ENCODE data around the gene SHC2.
"Not testable (repeated sequence)": the region's sequence is repeated elsewhere in the genome, so short reads cannot be mapped to it uniquely, and the experiment has no call there.

The SHC2 gene

GRCh38 chr19:461721-462551 lies 1.1 kb upstream of the SHC2 start:
- DNase-seq (ENCODE audit: insufficient read length) (no peak), FAIRE-seq (no peak)
- no peak for TF ChIP-seq TAF1 (IDR thresholded peaks at IDR 0.05; ENCODE audit: borderline replicate concordance, low read depth, low read length)

- FAIRE-seq, result no peak
- DNase-seq (ENCODE audit: insufficient read length), result no peak
- TF ChIP-seq POLR2AphosphoS5 (IDR thresholded peaks at IDR 0.05; ENCODE audit: low read depth, low read length) (no peak), POLR2A (IDR thresholded peaks at IDR 0.05; ENCODE audit: low read depth, low read length) (no peak), TAF1 (IDR thresholded peaks at IDR 0.05; ENCODE audit: borderline replicate concordance, low read depth, low read length) (no peak)
Measured at GRCh38 chr19:459724-460511, 915 bp downstream of the SHC2 start.

DNA sequence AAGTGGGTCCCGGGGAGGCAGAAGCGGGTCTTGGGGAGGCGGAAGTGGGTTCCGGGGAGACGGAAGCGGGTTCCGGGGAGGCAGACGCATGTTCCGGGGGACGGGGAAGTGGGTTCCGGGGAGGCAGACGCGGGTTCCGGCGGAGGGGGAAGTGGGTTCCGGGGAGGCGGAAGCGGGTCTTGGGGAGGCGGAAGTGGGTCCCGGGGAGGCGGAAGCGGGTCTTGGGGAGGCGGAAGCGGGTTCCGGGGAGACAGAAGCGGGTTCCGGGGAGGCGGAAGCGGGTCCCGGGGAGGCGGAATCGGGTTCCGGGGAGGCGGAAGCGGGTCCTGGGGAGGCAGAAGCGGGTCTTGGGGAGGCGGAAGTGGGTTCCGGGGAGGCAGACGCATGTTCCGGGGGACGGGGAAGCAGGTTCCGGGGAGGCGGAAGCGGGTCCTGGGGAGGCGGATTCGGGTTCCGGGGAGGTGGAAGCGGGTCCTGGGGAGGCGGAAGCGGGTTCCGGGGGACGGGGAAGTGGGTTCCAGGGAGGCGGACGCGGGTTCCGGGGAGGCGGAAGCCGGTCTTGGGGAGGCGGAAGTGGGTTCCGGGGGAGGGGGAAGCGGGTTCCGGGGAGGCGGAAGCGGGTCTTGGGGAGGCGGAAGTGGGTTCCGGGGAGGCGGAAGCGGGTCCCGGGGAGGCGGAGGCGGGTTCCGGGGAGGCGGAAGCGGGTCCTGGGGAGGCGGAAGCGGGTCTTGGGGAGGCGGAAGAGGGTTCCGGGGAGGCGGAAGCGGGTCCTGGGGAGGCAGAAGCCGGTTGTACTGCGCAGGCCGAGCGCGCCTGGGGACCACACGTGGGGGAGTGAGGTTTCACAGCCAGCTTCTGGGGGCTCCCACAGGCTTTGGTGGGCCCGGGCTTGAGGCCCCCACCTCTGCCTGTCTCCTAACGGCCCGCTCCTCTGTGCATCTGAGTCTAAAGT lies 2.5 kb downstream of the SHC2 start:
- no peak for DNase-seq (ENCODE audit: insufficient read length)
- no peak for TF ChIP-seq TAF1 (IDR thresholded peaks at IDR 0.05; ENCODE audit: borderline replicate concordance, low read depth, low read length)
- no peak for TF ChIP-seq POLR2AphosphoS5 (IDR thresholded peaks at IDR 0.05; ENCODE audit: low read depth, low read length)
- TF ChIP-seq POLR2A (IDR thresholded peaks at IDR 0.05; ENCODE audit: low read depth, low read length), result no peak
- no peak for FAIRE-seq

DNA sequence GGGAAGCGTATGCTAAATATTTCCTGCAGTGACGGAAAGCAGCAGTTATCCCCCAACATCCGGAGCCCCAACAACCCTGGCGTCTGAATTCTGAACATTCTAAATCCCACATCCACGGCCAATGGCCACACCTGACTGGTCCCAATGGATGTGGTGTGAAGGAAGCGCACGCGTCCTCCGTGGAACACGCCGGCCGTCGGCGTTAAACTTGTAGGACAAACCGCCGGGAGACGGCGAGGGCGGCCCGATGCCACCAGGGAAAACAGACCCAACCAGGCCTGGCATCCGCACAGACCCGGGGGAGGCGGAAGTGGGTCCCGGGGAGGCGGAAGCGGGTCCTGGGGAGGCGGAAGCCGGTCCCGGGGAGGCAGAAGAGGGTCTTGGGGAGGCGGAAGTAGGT lies 3.2 kb downstream of the SHC2 start:
- FAIRE-seq (no peak), DNase-seq (ENCODE audit: insufficient read length) (no peak)
- TF ChIP-seq POLR2AphosphoS5 (IDR thresholded peaks at IDR 0.05; ENCODE audit: low read depth, low read length), result no peak
- no peak for TF ChIP-seq POLR2A (IDR thresholded peaks at IDR 0.05; ENCODE audit: low read depth, low read length)
- no peak for TF ChIP-seq TAF1 (IDR thresholded peaks at IDR 0.05; ENCODE audit: borderline replicate concordance, low read depth, low read length)

DNA sequence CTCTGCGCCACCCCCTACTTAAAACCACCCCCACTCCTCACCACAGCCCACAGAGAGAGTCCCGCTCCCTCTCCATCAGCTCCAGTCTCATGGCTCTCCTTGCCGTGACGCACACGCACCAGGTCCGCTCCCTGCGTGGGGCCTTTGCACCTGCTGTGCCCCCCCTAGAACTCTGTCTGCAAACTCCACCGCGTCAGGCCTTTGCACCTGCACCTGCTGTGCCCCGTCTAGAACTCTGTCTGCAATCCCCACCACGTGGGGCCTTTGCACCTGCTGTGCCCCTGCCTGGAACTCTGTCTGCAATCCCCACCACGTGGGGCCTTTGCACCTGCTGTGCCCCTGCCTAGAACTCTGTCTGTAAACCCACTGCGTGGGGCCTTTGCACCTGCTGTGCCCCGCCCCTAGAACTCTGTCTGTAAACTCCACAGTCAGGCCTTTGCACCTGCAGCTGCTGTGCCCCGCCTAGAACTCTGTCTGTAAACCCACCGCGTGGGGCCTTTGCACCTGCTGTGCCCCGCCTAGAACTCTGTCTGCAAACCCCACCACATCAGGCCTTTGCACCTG lies 4.2 kb downstream of the SHC2 start:
- DNase-seq (ENCODE audit: insufficient read length) (no peak), FAIRE-seq (no peak)
- TF ChIP-seq TAF1 (IDR thresholded peaks at IDR 0.05; ENCODE audit: borderline replicate concordance, low read depth, low read length), result no peak
- no peak for TF ChIP-seq POLR2AphosphoS5 (IDR thresholded peaks at IDR 0.05; ENCODE audit: low read depth, low read length)
- no peak for TF ChIP-seq POLR2A (IDR thresholded peaks at IDR 0.05; ENCODE audit: low read depth, low read length)

- FAIRE-seq, result no peak
- TF ChIP-seq POLR2A (IDR thresholded peaks at IDR 0.05; ENCODE audit: low read depth, low read length) (no peak), TAF1 (IDR thresholded peaks at IDR 0.05; ENCODE audit: borderline replicate concordance, low read depth, low read length) (no peak), POLR2AphosphoS5 (IDR thresholded peaks at IDR 0.05; ENCODE audit: low read depth, low read length) (no peak)
- no peak for DNase-seq (ENCODE audit: insufficient read length)
Measured at GRCh38 chr19:455851-456546, 4.8 kb downstream of the SHC2 start.

- no peak for FAIRE-seq
- TF ChIP-seq POLR2A (IDR thresholded peaks at IDR 0.05; ENCODE audit: low read depth, low read length) (no peak), TAF1 (IDR thresholded peaks at IDR 0.05; ENCODE audit: borderline replicate concordance, low read depth, low read length) (no peak), POLR2AphosphoS5 (IDR thresholded peaks at IDR 0.05; ENCODE audit: low read depth, low read length) (no peak)
- no peak for DNase-seq (ENCODE audit: insufficient read length)
Measured at GRCh38 chr19:455031-455705, 5.7 kb downstream of the SHC2 start.

DNA sequence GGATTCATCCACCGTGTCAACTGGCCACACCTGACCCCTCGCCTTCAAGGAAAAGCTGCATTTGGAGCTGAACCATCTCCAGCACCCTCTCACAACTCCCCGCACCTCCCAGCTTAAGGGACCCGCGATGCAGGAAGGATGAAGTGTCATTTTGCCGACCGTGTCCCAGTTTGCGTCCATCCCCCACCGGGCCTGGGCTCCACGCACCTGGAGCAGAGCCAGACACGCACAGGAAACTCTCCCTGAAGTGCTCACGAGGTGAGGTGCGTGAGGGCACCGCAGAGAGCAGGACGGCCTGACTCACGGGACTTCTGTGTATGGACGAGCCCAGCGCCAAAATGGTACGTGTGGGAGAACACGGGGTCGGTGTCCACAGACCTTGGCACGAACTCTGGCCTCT lies 7.2 kb downstream of the SHC2 start:
- FAIRE-seq, result no peak
- no peak for TF ChIP-seq POLR2AphosphoS5 (IDR thresholded peaks at IDR 0.05; ENCODE audit: low read depth, low read length)
- no peak for TF ChIP-seq POLR2A (IDR thresholded peaks at IDR 0.05; ENCODE audit: low read depth, low read length)
- TF ChIP-seq TAF1 (IDR thresholded peaks at IDR 0.05; ENCODE audit: borderline replicate concordance, low read depth, low read length), result no peak

GRCh38 chr19:452829-453228 lies 8.0 kb downstream of the SHC2 start:
- FAIRE-seq (no peak), DNase-seq (ENCODE audit: insufficient read length) (no peak)
- TF ChIP-seq POLR2AphosphoS5 (IDR thresholded peaks at IDR 0.05; ENCODE audit: low read depth, low read length) (no peak), POLR2A (IDR thresholded peaks at IDR 0.05; ENCODE audit: low read depth, low read length) (no peak), TAF1 (IDR thresholded peaks at IDR 0.05; ENCODE audit: borderline replicate concordance, low read depth, low read length) (no peak)

More for the DNA sequence above, 7.2 kb downstream of the SHC2 start:
- no peak for DNase-seq (ENCODE audit: insufficient read length)

- not testable (repeated sequence) for FAIRE-seq; DNase-seq (ENCODE audit: insufficient read length)
Measured at GRCh38 chr19:450912-451481, 9.8 kb downstream of the SHC2 start.

Measured in GM12892 (cell line).